Activated naive CD4-positive, alpha-beta T cell treated with anti-CD3 and anti-CD28 coated beads, Interleukin-2, amount 50 U/mL, for 72 hours (primary cell): ENCODE results near the gene ZNF778. TPM values are rescaled to one million over a fixed set of nuclear protein-coding genes. Genes with fewer than 3 reads are reported as not detected.

ENCODE experiments used
- total RNA-seq, 2 donors: library from RNA; stranded (reverse); gene quantifications; one replicate each; pipeline ENCODE4 v1.2.3, GENCODE V29; 2022

Gene ZNF778
- total RNA-seq, 2 donors from 2014 or later: 6.1 to 12.2 TPM

Other genes starting within 250 kb of the ZNF778 start
- gene CBFA2T3, start 240.5 kb upstream of the ZNF778 start, total RNA-seq: 1 to 10 TPM in 1 of 2 donors, under 1 TPM in 1; 0.76 to 1.1 TPM
- gene ACSF3, start 123.9 kb upstream of the ZNF778 start, total RNA-seq: 10 to 100 TPM; 33.1 to 59.9 TPM
- gene CDH15, start 46.0 kb upstream of the ZNF778 start, total RNA-seq: under 1 TPM in 1 of 2 donors, not detected in 1; 0.75 TPM
- gene SLC22A31, start 17.2 kb upstream of the ZNF778 start, total RNA-seq: 1 to 10 TPM; 1.6 to 3.7 TPM